ENCODE data around the gene HNRNPA3. TPM values are rescaled to one million over a fixed set of nuclear protein-coding genes. Genes with fewer than 3 reads are reported as not detected.
"Not testable (repeated sequence)": the region's sequence is repeated elsewhere in the genome, so short reads cannot be mapped to it uniquely, and the experiment has no call there.

HNRNPA3 gene
- total RNA-seq, 1 experiment from 2014 or later, result 24.1 TPM

GRCh38 chr2:177184606-177185005, 28.0 kb upstream of the HNRNPA3 start:
- in situ Hi-C loops (cut with HindIII; ENCODE audit: low pct_unique_long_range_greater_than_20kb, low sequenced_read_pairs), result no loop called here

GRCh38 chr2:177186038-177186437, 26.6 kb upstream of the HNRNPA3 start:
- in situ Hi-C loops (cut with HindIII; ENCODE audit: low pct_unique_long_range_greater_than_20kb, low sequenced_read_pairs); DNase-seq (ENCODE audit: low read depth): not testable (repeated sequence)

More at GRCh38 chr2:177184606-177185005, 28.0 kb upstream of the HNRNPA3 start:
- no peak for DNase-seq (ENCODE audit: low read depth)

GRCh38 chr2:177187631-177188312, 24.8 kb upstream of the HNRNPA3 start:
- no peak for DNase-seq (ENCODE audit: low read depth)
- in situ Hi-C loops (cut with HindIII; ENCODE audit: low pct_unique_long_range_greater_than_20kb, low sequenced_read_pairs), result no loop called here

GRCh38 chr2:177188482-177189469, 23.8 kb upstream of the HNRNPA3 start:
- no peak for DNase-seq (ENCODE audit: low read depth)
- in situ Hi-C loops (cut with HindIII; ENCODE audit: low pct_unique_long_range_greater_than_20kb, low sequenced_read_pairs), result no loop called here

- no peak for DNase-seq (ENCODE audit: low read depth)
- in situ Hi-C loops (cut with HindIII; ENCODE audit: low pct_unique_long_range_greater_than_20kb, low sequenced_read_pairs), result no loop called here
Observed at GRCh38 chr2:177190941-177191340, 21.7 kb upstream of the HNRNPA3 start.

- in situ Hi-C loops (cut with HindIII; ENCODE audit: low pct_unique_long_range_greater_than_20kb, low sequenced_read_pairs), result no loop called here
Observed at GRCh38 chr2:177192788-177193187, 19.8 kb upstream of the HNRNPA3 start.

GRCh38 chr2:177193240-177193639, 19.4 kb upstream of the HNRNPA3 start:
- in situ Hi-C loops (cut with HindIII; ENCODE audit: low pct_unique_long_range_greater_than_20kb, low sequenced_read_pairs), result no loop called here
- DNase-seq (ENCODE audit: low read depth), result no peak

More at GRCh38 chr2:177192788-177193187, 19.8 kb upstream of the HNRNPA3 start:
- DNase-seq (ENCODE audit: low read depth), result no peak

- in situ Hi-C loops (cut with HindIII; ENCODE audit: low pct_unique_long_range_greater_than_20kb, low sequenced_read_pairs), result no loop called here
- no peak for DNase-seq (ENCODE audit: low read depth)
Observed at GRCh38 chr2:177195194-177195593, 17.4 kb upstream of the HNRNPA3 start.

GRCh38 chr2:177200419-177200818, 12.2 kb upstream of the HNRNPA3 start:
- in situ Hi-C loops (cut with HindIII; ENCODE audit: low pct_unique_long_range_greater_than_20kb, low sequenced_read_pairs); DNase-seq (ENCODE audit: low read depth): not testable (repeated sequence)

- no peak for DNase-seq (ENCODE audit: low read depth)
- in situ Hi-C loops (cut with HindIII; ENCODE audit: low pct_unique_long_range_greater_than_20kb, low sequenced_read_pairs), result no loop called here
Observed at GRCh38 chr2:177201919-177202346, 10.7 kb upstream of the HNRNPA3 start.

GRCh38 chr2:177204417-177204816, 8.2 kb upstream of the HNRNPA3 start:
- no peak for DNase-seq (ENCODE audit: low read depth)
- in situ Hi-C loops (cut with HindIII; ENCODE audit: low pct_unique_long_range_greater_than_20kb, low sequenced_read_pairs), result no loop called here

GRCh38 chr2:177207101-177207500, 5.5 kb upstream of the HNRNPA3 start:
- no peak for DNase-seq (ENCODE audit: low read depth)
- in situ Hi-C loops (cut with HindIII; ENCODE audit: low pct_unique_long_range_greater_than_20kb, low sequenced_read_pairs), result no loop called here

- DNase-seq (ENCODE audit: low read depth), result no peak
- in situ Hi-C loops (cut with HindIII; ENCODE audit: low pct_unique_long_range_greater_than_20kb, low sequenced_read_pairs), result no loop called here
Observed at GRCh38 chr2:177211169-177211568, 1.4 kb upstream of the HNRNPA3 start.

GRCh38 chr2:177211576-177212105, 953 bp upstream of the HNRNPA3 start:
- no peak for DNase-seq (ENCODE audit: low read depth)
- in situ Hi-C loops (cut with HindIII; ENCODE audit: low pct_unique_long_range_greater_than_20kb, low sequenced_read_pairs), result no loop called here

- in situ Hi-C loops (cut with HindIII; ENCODE audit: low pct_unique_long_range_greater_than_20kb, low sequenced_read_pairs), result no loop called here
- DNase-seq (ENCODE audit: low read depth), result peak; percentile 88
Observed at GRCh38 chr2:177212891-177213856, 580 bp downstream of the HNRNPA3 start.

- DNase-seq (ENCODE audit: low read depth), result no peak
- in situ Hi-C loops (cut with HindIII; ENCODE audit: low pct_unique_long_range_greater_than_20kb, low sequenced_read_pairs), result no loop called here
Observed at GRCh38 chr2:177217247-177217843, 4.8 kb downstream of the HNRNPA3 start.

- in situ Hi-C loops (cut with HindIII; ENCODE audit: low pct_unique_long_range_greater_than_20kb, low sequenced_read_pairs), result not testable (repeated sequence)
Observed at GRCh38 chr2:177219787-177220186, 7.2 kb downstream of the HNRNPA3 start.

More at GRCh38 chr2:177219787-177220186, 7.2 kb downstream of the HNRNPA3 start:
- DNase-seq (ENCODE audit: low read depth), result not testable (repeated sequence)
